NCI-H2107 treated with DMSO at 0.1 percent for 48 hours (cell line): ENCODE results near the gene GSS.

Experiments used
- DNase-seq: peaks from one replicate; lab custom pipeline; 2025; ENCODE audit not compliant: unreplicated experiment; lab: John Stamatoyannopoulos, UW

The GSS gene

GRCh38 chr20:34994509-34995131, 39.0 kb upstream of the GSS start:
- no peak for DNase-seq

GRCh38 chr20:34993941-34994508, 38.4 kb upstream of the GSS start:
- no peak for DNase-seq

GRCh38 chr20:34992751-34993417, 37.3 kb upstream of the GSS start:
- no peak for DNase-seq

- DNase-seq, result no peak
Measured at GRCh38 chr20:34990661-34991214, 35.1 kb upstream of the GSS start.

GRCh38 chr20:34990231-34990630, 34.6 kb upstream of the GSS start:
- DNase-seq, result no peak

DNA sequence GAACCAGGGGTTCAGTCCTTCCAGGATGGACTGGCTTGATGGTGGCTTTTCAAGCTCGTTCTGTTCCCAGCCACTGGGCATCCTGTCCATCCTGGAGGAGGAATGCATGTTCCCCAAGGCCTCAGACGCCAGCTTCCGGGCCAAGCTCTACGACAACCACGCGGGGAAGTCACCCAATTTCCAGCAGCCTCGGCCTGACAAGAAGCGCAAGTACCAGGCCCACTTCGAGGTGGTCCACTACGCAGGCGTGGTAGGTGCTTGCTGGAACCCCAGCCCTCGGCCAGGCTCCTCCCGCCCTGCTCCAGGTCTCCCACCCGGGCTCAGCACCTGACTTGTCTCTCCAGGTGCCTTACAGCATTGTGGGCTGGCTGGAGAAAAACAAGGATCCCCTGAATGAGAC, 34.1 kb upstream of the GSS start:
- DNase-seq, result no peak

- DNase-seq, result no peak
Measured at GRCh38 chr20:34989118-34989517, 33.5 kb upstream of the GSS start.

- no peak for DNase-seq
Measured at GRCh38 chr20:34988191-34988540, 32.6 kb upstream of the GSS start.

GRCh38 chr20:34987288-34988190, 31.9 kb upstream of the GSS start:
- no peak for DNase-seq

DNA sequence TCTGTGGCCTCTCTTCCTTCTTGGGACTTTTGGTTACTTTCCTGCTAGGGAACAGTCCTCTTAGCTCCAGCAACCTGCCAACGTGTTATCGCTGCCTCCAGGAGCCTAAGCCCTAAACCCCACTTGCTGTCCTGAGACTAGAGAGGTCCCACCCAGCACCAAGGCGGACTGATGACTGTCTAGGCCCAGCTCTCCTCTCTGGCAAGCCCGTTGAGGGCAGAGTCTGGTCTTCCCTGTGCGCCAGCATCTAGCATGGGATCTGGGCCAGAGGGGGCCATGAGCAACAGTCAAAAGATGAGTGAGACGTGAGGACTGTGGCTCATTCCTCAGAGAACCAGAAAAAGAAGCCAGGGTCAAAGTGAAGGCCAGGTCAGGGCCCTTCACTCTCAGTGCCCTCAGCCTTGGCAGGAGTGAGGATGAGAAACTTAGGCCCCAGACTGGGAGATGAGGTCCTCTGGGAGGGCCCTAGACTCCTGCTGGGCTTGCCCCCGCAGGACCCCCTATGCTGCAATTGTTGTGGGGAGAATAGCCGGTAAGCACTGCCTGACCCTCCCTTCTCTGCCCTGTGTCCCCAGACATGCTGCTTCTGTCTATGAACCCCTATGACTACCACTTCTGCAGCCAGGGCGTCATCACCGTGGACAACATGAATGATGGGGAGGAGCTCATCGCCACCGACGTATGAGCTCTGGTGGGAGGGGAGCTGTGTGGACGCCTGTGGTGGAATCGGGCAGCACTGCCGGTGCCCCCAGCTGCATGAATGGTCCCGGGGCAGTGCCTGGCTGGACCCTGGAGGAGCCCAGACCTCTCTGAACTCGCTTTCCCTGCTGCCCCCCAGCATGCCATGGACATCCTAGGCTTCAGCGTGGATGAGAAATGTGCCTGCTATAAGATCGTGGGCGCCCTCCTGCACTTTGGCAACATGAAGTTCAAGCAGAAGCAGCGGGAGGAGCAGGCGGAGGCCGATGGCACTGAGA, 31.0 kb upstream of the GSS start:
- DNase-seq, result no peak

GRCh38 chr20:34985461-34986310, 30.1 kb upstream of the GSS start:
- DNase-seq, result no peak

GRCh38 chr20:34984756-34985261, 29.2 kb upstream of the GSS start:
- DNase-seq, result no peak

DNA sequence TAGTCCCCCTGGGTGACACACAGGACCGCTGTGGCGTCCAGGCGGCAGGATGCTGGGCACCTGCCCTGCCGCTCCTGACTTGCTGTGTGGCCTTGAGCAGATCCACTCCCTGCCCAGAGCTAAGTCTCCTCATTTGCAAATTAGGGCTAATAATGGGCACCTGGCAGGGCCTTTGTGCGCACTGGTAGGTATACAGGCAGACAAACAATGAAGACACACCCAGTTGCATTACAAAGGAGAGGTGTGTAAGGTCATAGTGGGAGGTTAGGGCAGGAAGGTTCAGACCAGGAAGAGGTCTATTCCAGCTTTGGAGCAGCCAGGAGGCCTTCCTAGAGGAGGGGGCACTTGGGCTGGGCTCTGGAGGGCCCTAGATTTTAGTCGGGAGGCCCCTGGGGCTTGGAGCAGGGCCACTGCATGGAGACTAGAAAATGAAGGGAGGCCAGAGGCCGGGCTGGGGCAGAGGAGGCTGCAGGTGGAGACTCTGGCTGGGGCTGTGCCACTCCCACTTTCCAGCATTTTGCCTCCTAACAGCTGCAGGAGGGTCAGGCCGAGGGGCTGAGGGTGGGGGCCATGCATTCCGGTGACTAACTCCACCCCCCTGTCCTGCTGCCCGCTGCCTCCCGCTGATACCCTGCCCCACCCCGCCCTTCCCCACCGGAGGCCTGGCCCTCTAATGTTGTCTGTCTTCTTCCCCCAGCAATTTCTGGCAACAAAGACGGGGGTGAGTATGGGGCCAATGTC, 28.6 kb upstream of the GSS start:
- no peak for DNase-seq

DNA sequence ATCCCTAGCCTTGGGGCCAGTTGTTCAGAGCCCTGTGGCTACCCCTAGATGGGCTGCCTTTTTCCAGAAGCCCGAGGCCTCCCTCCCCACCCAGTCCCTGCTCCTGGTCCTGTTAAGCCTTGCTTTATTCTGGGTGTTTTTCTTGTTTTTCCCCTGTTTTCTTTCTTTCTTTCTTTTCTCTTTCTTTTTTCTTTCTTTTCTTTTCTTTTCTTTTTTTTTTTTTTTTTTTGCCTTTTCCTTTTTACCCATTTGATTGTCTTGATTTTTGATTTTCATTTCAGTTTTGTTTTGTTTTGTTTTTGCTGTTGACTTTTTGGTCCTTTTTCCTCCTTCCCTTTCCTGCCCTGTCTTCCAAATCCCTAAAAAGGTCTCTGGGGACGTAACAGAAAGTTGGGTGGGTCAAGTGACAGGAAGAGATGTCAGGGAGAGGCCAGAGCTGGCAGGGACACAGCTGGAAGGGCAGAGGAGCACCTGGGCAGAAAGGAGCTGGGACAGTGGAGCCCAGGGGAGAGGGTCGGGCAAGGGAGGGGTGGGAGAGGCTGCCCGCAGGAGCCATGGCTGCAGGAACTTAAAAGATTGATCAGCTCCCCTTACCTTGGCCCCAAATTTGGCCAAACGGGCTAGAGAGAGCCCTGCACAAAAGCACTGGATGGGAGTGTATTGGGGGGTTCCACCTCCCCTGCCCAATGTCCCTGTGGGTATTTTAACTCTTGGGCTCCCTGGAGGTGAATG, 27.6 kb upstream of the GSS start:
- DNase-seq, result no peak

GRCh38 chr20:34982270-34983088, 26.9 kb upstream of the GSS start:
- DNase-seq, result no peak

DNA sequence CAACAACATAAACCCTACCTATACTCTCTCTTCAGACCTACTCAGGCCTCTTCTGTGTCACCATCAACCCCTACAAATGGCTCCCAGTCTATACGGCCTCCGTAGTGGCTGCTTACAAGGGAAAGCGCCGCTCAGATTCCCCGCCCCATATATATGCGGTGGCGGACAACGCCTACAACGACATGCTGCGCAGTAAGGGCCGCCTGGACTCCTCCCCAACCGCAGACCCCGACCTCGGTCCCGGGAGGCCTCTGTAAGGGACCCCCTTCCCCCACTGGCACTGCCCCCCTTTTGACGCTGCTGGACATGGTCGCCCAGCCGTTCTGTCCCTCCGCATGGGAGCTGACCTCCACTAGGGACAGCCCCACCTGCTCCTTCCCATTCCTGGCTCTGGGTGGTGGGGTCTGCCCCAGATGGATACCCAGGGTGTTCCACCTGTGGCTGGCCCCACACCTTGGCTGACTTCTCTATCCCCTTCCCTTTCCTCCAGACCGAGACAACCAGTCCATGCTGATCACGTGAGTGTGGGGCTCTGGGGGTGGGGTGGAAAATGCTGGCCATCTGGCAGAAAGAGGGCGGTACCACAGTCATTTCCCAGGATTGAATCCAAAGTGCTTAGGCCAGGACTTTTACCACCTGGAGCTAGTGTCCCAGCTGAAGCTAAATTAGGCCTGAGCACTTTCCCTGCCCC, 25.1 kb upstream of the GSS start:
- DNase-seq, result no peak
